ENCODE results near the gene TLK2.

GRCh38 chr17:62631086-62631935 is 152.7 kb downstream of the TLK2 start:
- TF ChIP-seq CTCF (IDR thresholded peaks at IDR 0.05) (no peak), MXI1 (IDR thresholded peaks at IDR 0.05; ENCODE audit: low read depth, low read length) (no peak), EP300 (IDR thresholded peaks at IDR 0.05; ENCODE audit: borderline replicate concordance in 1 of 2, low read depth in 1 of 2, low read length in 1 of 2) (no peak), REST (IDR thresholded peaks at IDR 0.05; ENCODE audit: low read depth, low read length) (no peak), POLR2AphosphoS5 (IDR thresholded peaks at IDR 0.05; ENCODE audit: low read depth, low read length) (no peak), GATA2 (CRISPR knock-in tag; IDR thresholded peaks at IDR 0.05) (no peak)

Data from SK-N-SH (cell line).